NB4 (cell line): ENCODE data around the gene ZNF446.

Source experiments
- CTCF ChIP-seq: IDR thresholded peaks from one replicate; pipeline ENCODE4 v1.5.1; 2012; ENCODE audit warnings: low read depth, low read length
- MAX ChIP-seq: IDR thresholded peaks from 2 replicates; pipeline ENCODE4 v1.6.1; 2011; ENCODE audit warnings: low read depth, low read length
- MYC ChIP-seq: IDR thresholded peaks from 2 replicates; pipeline ENCODE4 v1.6.1; 2011; ENCODE audit warnings: low read depth, low read length
- POLR2A ChIP-seq: IDR thresholded peaks from 2 replicates; pipeline ENCODE4 v1.6.1; 2011; ENCODE audit warnings: mild to moderate bottlenecking; ENCODE audit not compliant: insufficient read length; ENCODE audit errors: extremely low read depth

DNA sequence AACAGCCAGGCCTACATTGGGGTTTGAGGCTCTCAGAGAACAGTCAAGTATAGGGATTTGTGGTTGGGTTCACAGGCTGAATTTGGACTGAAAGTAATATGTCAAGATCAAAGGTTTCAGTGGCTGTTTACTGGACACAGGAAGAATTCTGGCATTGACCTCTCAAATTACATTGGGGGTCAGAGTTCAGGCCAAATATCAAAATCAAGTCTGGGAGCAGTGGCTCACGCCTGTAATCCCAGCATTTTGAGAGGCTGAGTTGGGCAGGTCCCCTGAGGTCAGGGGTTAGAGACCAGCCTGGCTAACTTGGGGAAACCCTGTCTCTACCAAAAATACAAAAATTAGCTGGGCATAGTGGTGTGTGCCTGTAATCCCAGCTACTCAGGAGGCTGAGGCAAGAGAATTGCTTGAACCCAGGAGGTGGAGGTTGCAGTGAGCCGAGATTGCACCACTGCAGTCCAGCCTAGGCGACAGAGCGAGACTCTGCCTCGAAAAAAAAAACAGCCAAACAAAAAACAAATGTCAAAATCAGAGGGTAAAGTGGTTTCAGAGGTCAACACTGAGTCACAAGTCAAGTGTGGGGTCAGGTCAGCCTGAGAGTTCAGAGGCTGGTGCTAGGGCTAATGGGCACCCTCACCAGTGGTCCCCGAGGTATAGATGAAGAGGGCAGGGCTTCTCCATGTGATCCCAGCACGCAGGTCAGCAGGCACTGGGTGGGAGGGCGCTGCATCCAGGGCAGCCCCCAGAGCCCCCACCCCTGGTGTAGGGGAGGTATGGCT, 34.1 kb downstream of the ZNF446 start:
- TF ChIP-seq POLR2A (no peak), MYC (no peak), CTCF (no peak), MAX (no peak)
